ENCODE measurements around the gene CACNA2D3. TPM values are rescaled to one million over a fixed set of nuclear protein-coding genes. Genes with fewer than 3 reads are reported as not detected.

Gene CACNA2D3
- total RNA-seq, 2 donors from 2014 or later, result 1.1 to 5.9 TPM

DNA sequence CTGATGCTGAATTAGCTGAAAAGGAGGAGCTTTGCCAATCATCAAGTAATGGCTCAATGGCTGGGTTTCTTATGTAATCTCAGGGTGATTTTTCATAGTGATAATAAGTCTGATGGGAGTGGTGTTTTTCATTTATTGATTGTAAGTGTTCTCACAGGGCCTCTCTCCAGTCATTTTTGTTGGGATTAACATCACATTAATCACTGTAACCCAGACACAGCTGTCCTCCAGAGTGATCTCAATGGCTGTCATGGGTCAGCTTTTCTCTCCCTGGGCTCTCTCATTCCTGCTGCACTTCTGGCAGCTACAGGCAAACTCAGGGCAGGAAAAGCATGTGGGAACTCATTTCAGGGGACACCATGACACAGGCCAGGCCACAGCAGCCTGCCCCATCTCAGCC lies 642.6 kb downstream of the CACNA2D3 start:
- TF ChIP-seq POLR2AphosphoS5 (IDR thresholded peaks at IDR 0.05) (no peak), POLR2A (IDR thresholded peaks at IDR 0.05) (no peak)
- TF ChIP-seq, protein P1, sequence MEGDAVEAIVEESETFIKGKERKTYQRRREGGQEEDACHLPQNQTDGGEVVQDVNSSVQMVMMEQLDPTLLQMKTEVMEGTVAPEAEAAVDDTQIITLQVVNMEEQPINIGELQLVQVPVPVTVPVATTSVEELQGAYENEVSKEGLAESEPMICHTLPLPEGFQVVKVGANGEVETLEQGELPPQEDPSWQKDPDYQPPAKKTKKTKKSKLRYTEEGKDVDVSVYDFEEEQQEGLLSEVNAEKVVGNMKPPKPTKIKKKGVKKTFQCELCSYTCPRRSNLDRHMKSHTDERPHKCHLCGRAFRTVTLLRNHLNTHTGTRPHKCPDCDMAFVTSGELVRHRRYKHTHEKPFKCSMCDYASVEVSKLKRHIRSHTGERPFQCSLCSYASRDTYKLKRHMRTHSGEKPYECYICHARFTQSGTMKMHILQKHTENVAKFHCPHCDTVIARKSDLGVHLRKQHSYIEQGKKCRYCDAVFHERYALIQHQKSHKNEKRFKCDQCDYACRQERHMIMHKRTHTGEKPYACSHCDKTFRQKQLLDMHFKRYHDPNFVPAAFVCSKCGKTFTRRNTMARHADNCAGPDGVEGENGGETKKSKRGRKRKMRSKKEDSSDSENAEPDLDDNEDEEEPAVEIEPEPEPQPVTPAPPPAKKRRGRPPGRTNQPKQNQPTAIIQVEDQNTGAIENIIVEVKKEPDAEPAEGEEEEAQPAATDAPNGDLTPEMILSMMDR (IDR thresholded peaks at IDR 0.05), result no peak
- no peak overlapping the region for H3K4me3 ChIP-seq
- no peaks in the 10 kb centered on the region for H3K36me3 ChIP-seq
- intact Hi-C loops (cut with DNase I), result no loop called here
- no peaks in the 10 kb centered on the region for H3K4me1 ChIP-seq (replicated peaks)
- H3K27ac ChIP-seq, result no peak overlapping the region
- H3K27me3 ChIP-seq (replicated peaks; ENCODE audit: insufficient read depth), result no peaks in the 10 kb centered on the region
- no peak for DNase-seq (ENCODE audit: low spot score)
- H3K9me3 ChIP-seq, result no peaks in the 10 kb centered on the region

DNA sequence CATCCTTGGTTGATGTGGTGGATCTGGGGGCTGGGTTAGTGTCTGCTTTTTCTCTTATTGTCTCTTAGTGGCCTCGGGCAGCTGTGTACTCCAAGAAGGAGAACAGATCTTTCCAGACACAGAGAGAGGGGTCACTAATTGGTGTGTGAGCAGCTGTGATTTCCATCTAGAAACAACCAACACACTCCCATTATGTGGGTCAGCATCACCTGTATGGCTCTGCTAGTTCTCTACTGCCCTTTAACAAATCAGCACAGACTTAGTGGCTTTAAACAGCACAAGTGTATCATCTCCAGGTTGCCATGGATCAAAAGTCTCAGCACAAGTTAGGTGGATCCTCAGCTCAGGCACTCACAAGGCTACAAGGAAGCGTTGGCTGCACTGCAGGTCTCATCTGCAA lies 648.7 kb downstream of the CACNA2D3 start:
- no peaks in the 10 kb centered on the region for H3K27me3 ChIP-seq (replicated peaks; ENCODE audit: insufficient read depth)
- no peak overlapping the region for H3K4me3 ChIP-seq
- H3K36me3 ChIP-seq, result no peaks in the 10 kb centered on the region
- no peaks in the 10 kb centered on the region for H3K9me3 ChIP-seq
- DNase-seq (ENCODE audit: low spot score), result no peak
- TF ChIP-seq POLR2AphosphoS5 (IDR thresholded peaks at IDR 0.05) (no peak), POLR2A (IDR thresholded peaks at IDR 0.05) (no peak)
- TF ChIP-seq, protein P1 (IDR thresholded peaks at IDR 0.05), result no peak
- intact Hi-C loops (cut with DNase I), result no loop called here
- H3K27ac ChIP-seq, result no peak overlapping the region
- 95% methylated on average over 2 of the region's 2 CpGs for WGBS
- H3K4me1 ChIP-seq (replicated peaks), result no peaks in the 10 kb centered on the region

- 78% methylated on average over 2 of the region's 2 CpGs for WGBS
- no peaks in the 10 kb centered on the region for H3K9me3 ChIP-seq
Observed at GRCh38 chr3:54772051-54772450, 649.7 kb downstream of the CACNA2D3 start.

DNA sequence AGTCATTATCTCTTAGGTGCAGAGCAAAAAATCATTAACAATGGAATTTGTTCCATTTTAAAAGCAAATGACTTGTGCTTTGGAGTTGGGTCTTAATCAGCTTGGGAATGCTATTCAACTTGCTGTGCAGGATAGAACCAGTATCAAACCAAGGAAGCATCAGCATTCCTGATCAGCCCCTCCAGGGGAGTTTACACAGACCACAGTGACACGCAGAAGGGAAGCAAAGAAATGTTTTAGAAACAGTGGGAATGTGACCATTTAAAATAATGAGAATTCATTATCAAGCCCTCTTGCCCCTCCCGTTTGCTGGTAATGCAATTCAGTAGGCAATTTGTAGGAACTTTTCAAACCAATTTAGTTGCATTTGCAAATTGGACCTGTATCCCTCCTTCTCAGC lies 650.4 kb downstream of the CACNA2D3 start:
- TF ChIP-seq, protein P1 (IDR thresholded peaks at IDR 0.05), result no peak
- no peak for TF ChIP-seq POLR2AphosphoS5 (IDR thresholded peaks at IDR 0.05)
- no peak for TF ChIP-seq POLR2A (IDR thresholded peaks at IDR 0.05)
- intact Hi-C loops (cut with DNase I), result no loop called here
- WGBS, result 90% methylated on average over 2 of the region's 2 CpGs
- Histone ChIP-seq H3K9me3 (no peaks in the 10 kb centered on the region), H3K36me3 (no peaks in the 10 kb centered on the region), H3K4me1 (replicated peaks) (no peaks in the 10 kb centered on the region), H3K4me3 (no peak overlapping the region), H3K27me3 (replicated peaks; ENCODE audit: insufficient read depth) (no peaks in the 10 kb centered on the region), H3K27ac (no peak overlapping the region)
- no peak for DNase-seq (ENCODE audit: low spot score)

More at GRCh38 chr3:54772051-54772450, 649.7 kb downstream of the CACNA2D3 start:
- H3K4me1 ChIP-seq (replicated peaks), result no peaks in the 10 kb centered on the region
- intact Hi-C loops (cut with DNase I), result no loop called here
- no peak overlapping the region for H3K4me3 ChIP-seq
- H3K27ac ChIP-seq, result no peak overlapping the region
- no peak for DNase-seq (ENCODE audit: low spot score)
- H3K36me3 ChIP-seq, result no peaks in the 10 kb centered on the region
- H3K27me3 ChIP-seq (replicated peaks; ENCODE audit: insufficient read depth), result no peaks in the 10 kb centered on the region
- TF ChIP-seq, protein P1 (IDR thresholded peaks at IDR 0.05), result no peak
- TF ChIP-seq POLR2AphosphoS5 (IDR thresholded peaks at IDR 0.05), result no peak
- TF ChIP-seq POLR2A (IDR thresholded peaks at IDR 0.05), result no peak

- H3K27ac ChIP-seq, result no peak overlapping the region
- H3K27me3 ChIP-seq (replicated peaks; ENCODE audit: insufficient read depth), result no peaks in the 10 kb centered on the region
- no peak overlapping the region for H3K4me3 ChIP-seq
- no peak for DNase-seq (ENCODE audit: low spot score)
- 40% methylated on average over 4 of the region's 4 CpGs for whole genome bisulfite sequencing
- intact Hi-C loops (cut with DNase I), result no loop called here
- no peaks in the 10 kb centered on the region for H3K4me1 ChIP-seq (replicated peaks)
- no peaks in the 10 kb centered on the region for H3K36me3 ChIP-seq
- no peaks in the 10 kb centered on the region for H3K9me3 ChIP-seq
- TF ChIP-seq POLR2A (IDR thresholded peaks at IDR 0.05), result no peak
Observed at GRCh38 chr3:54773271-54773670, 650.9 kb downstream of the CACNA2D3 start.
